ENCODE results near the gene B4GALNT4.
"Not testable (repeated sequence)": the region's sequence is repeated elsewhere in the genome, so short reads cannot be mapped to it uniquely, and the experiment has no call there.

The B4GALNT4 gene

GRCh38 chr11:376531-377173 is 7.4 kb downstream of the B4GALNT4 start:
- no peak for DNase-seq (ENCODE audit: low read depth)

GRCh38 chr11:377174-377865 is 8.0 kb downstream of the B4GALNT4 start:
- DNase-seq (ENCODE audit: low read depth): no peak

GRCh38 chr11:377883-378500 is 8.7 kb downstream of the B4GALNT4 start:
- no peak for DNase-seq (ENCODE audit: low read depth)

- no peak for DNase-seq (ENCODE audit: low read depth)
Observed at GRCh38 chr11:379205-380094, 10.2 kb downstream of the B4GALNT4 start.

GRCh38 chr11:380095-380480 is 10.8 kb downstream of the B4GALNT4 start:
- no peak for DNase-seq (ENCODE audit: low read depth)

- DNase-seq (ENCODE audit: low read depth): no peak
Observed at GRCh38 chr11:380491-380890, 11.2 kb downstream of the B4GALNT4 start.

- no peak for DNase-seq (ENCODE audit: low read depth)
Observed at GRCh38 chr11:380996-381395, 11.7 kb downstream of the B4GALNT4 start.

GRCh38 chr11:381501-382072 is 12.3 kb downstream of the B4GALNT4 start:
- no peak for DNase-seq (ENCODE audit: low read depth)

- no peak for DNase-seq (ENCODE audit: low read depth)
Observed at GRCh38 chr11:382081-382629, 12.9 kb downstream of the B4GALNT4 start.

- DNase-seq (ENCODE audit: low read depth): no peak
Observed at GRCh38 chr11:383431-383830, 14.1 kb downstream of the B4GALNT4 start.

GRCh38 chr11:384511-384910 is 15.2 kb downstream of the B4GALNT4 start:
- no peak for DNase-seq (ENCODE audit: low read depth)

GRCh38 chr11:385594-386351 is 16.5 kb downstream of the B4GALNT4 start:
- no peak for DNase-seq (ENCODE audit: low read depth)

GRCh38 chr11:386483-386882 is 17.2 kb downstream of the B4GALNT4 start:
- DNase-seq (ENCODE audit: low read depth): no peak

- DNase-seq (ENCODE audit: low read depth): no peak
Observed at GRCh38 chr11:387193-387793, 18.0 kb downstream of the B4GALNT4 start.

GRCh38 chr11:389369-389768 is 20.1 kb downstream of the B4GALNT4 start:
- not testable (repeated sequence) for DNase-seq (ENCODE audit: low read depth)

GRCh38 chr11:390175-390574 is 20.9 kb downstream of the B4GALNT4 start:
- no peak for DNase-seq (ENCODE audit: low read depth)

GRCh38 chr11:391117-392017 is 22.1 kb downstream of the B4GALNT4 start:
- no peak for DNase-seq (ENCODE audit: low read depth)

GRCh38 chr11:392102-392777 is 22.9 kb downstream of the B4GALNT4 start:
- no peak for DNase-seq (ENCODE audit: low read depth)

Measured in fibroblast of gingiva (primary cell).